Sigmoid colon (tissue), 7 donors: Measurements from ENCODE around the gene ANO2. TPM values are rescaled to one million over a fixed set of nuclear protein-coding genes. Genes with fewer than 3 reads are reported as not detected.

Source experiments
- DNase-seq: peaks from one replicate; pipeline ENCODE4 v3.0.0-alpha.2; 2019
- H3K27ac ChIP-seq, 4 donors: fragments of 200-600 bp; sonication (generic); one replicate each; pipeline ENCODE4 v1.5.1; 2016 to 2019; ENCODE audit warnings: mild to moderate bottlenecking in 1 of 4
- H3K27me3 ChIP-seq, 3 donors: fragments of 200-600 bp; sonication (generic); one replicate each; pipeline ENCODE4 v1.5.1; 2019; ENCODE audit warnings: mild to moderate bottlenecking in 1 of 3
- H3K36me3 ChIP-seq, 4 donors: fragments of 200-600 bp; sonication (generic); one replicate each; pipeline ENCODE4 v1.5.1; 2016 to 2019
- H3K4me1 ChIP-seq, 4 donors: fragments of 200-600 bp; sonication (generic); one replicate each; pipeline ENCODE4 v1.5.1; 2017 to 2019
- H3K4me3 ChIP-seq, 4 donors: fragments of 200-600 bp; sonication (generic); one replicate each; pipeline ENCODE4 v1.5.1; 2017 to 2019; ENCODE audit warnings: mild to moderate bottlenecking in 2 of 4, moderate library complexity in 1 of 4
- H3K9me3 ChIP-seq, 4 donors: fragments of 200-600 bp in 3 of 4; sonication (generic) in 3 of 4; one replicate each; pipeline versions ENCODE4 v1.5.1 to v1.6.1; 2013 to 2019
- CTCF ChIP-seq, 4 experiments: fragments of 450-650 bp in 3 of 4; fragments of 200-600 bp in 1 of 4; IDR thresholded peaks; one replicate each; pipeline ENCODE4 v1.5.1; 2016 to 2019; ENCODE audit warnings: antibody characterized with exemption in 4 of 4, mild to moderate bottlenecking in 3 of 4, moderate library complexity in 2 of 4
- EP300 ChIP-seq, 4 donors: sonication (generic); formaldehyde crosslinking; IDR thresholded peaks; one replicate each; pipeline ENCODE4 v1.6.1; 2017; ENCODE audit warnings: antibody characterized with exemption in 4 of 4
- POLR2A ChIP-seq, 2 donors: fragments of 450-650 bp; IDR thresholded peaks; one replicate each; pipeline ENCODE4 v1.6.1; 2016; ENCODE audit warnings: antibody characterized with exemption in 2 of 2, mild to moderate bottlenecking in 2 of 2, moderate library complexity in 2 of 2
- POLR2AphosphoS5 ChIP-seq, 4 donors: sonication (generic); formaldehyde crosslinking; IDR thresholded peaks; one replicate each; pipeline ENCODE4 v1.6.1; 2017; ENCODE audit warnings: antibody characterized with exemption in 4 of 4
- WGBS, 2 donors: extraction: QIAGEN DNeasy Blood & Tissue Kit; methylation state at CpG; one replicate each; pipeline ENCODE4 v1.1.7; 2013; 5-methylcytosine and 5-hydroxymethylcytosine counted together
- intact Hi-C: fragments of 100-400 bp; cut with DNase I; formaldehyde crosslinking; loops from one replicate; pipeline ENCODE4 v1.15.1; 2023
- polyA plus RNA-seq, 3 donors: library from polyadenylated mRNA; stranded (reverse); fragments of 200-250 nt; gene quantifications; one replicate each; pipeline ENCODE4 v1.2.3, GENCODE V29; 2013
- total RNA-seq, 4 donors: library from RNA; depleted of rRNA; stranded (reverse); fragments of >200 nt; gene quantifications; one replicate each; pipeline ENCODE4 v1.1.0, GENCODE V29; 2016
- donor health status: healthy with polysubstance abuse.
- donor health status: Bipolar disorder and iron deficiency.
- donor health status: healthy.

Gene ANO2
- total and polyA plus RNA-seq, 7 donors = 0.46 to 4.3 (median 1.8) TPM; not detected in 1

GRCh38 chr12:5534426-5535199 is 410.4 kb downstream of the ANO2 start:
- H3K27me3 ChIP-seq = no peaks in the 10 kb centered on the region
- H3K4me3 ChIP-seq = no peak overlapping the region
- intact Hi-C loops = no loop called here
- TF ChIP-seq EP300 (IDR thresholded peaks at IDR 0.05) = no peak
- H3K36me3 ChIP-seq = no peaks in the 10 kb centered on the region
- H3K27ac ChIP-seq = no peak overlapping the region
- H3K9me3 ChIP-seq = no peaks in the 10 kb centered on the region
- H3K4me1 ChIP-seq = no peaks in the 10 kb centered on the region
- DNase-seq = no peak
- 91 to 93% methylated on average over 10 of the region's 10 CpGs for WGBS, 2 donors

GRCh38 chr12:5533368-5533767 is 411.7 kb downstream of the ANO2 start:
- 73 to 81% methylated on average over 3 of the region's 3 CpGs for WGBS, 2 donors
- no peaks in the 10 kb centered on the region for H3K9me3 ChIP-seq

GRCh38 chr12:5525783-5526367 is 419.2 kb downstream of the ANO2 start:
- intact Hi-C loops = no loop called here
- Histone ChIP-seq H3K36me3 (no peaks in the 10 kb centered on the region), H3K27ac (no peak overlapping the region), H3K4me1 (no peaks in the 10 kb centered on the region), H3K4me3 (no peak overlapping the region), H3K27me3 (no peaks in the 10 kb centered on the region), H3K9me3 (no peaks in the 10 kb centered on the region)
- WGBS, 2 donors = 91 to 92% methylated on average over 4 of the region's 4 CpGs
- TF ChIP-seq CTCF (IDR thresholded peaks at IDR 0.05) = no peak
- DNase-seq = no peak

More at GRCh38 chr12:5533368-5533767, 411.7 kb downstream of the ANO2 start:
- intact Hi-C loops = no loop called here
- no peaks in the 10 kb centered on the region for H3K27me3 ChIP-seq
- H3K36me3 ChIP-seq = no peaks in the 10 kb centered on the region
- DNase-seq = no peak
- no peak for TF ChIP-seq CTCF (IDR thresholded peaks at IDR 0.05)
- TF ChIP-seq POLR2AphosphoS5 (IDR thresholded peaks at IDR 0.05) = no peak
- no peak for TF ChIP-seq POLR2A (IDR thresholded peaks at IDR 0.05)
- TF ChIP-seq EP300 (IDR thresholded peaks at IDR 0.05) = no peak
- no peak overlapping the region for H3K27ac ChIP-seq
- no peaks in the 10 kb centered on the region for H3K4me1 ChIP-seq
- H3K4me3 ChIP-seq = no peak overlapping the region

GRCh38 chr12:5524769-5525436 is 420.2 kb downstream of the ANO2 start:
- H3K27me3 ChIP-seq = no peaks in the 10 kb centered on the region
- no peak for TF ChIP-seq CTCF (IDR thresholded peaks at IDR 0.05)
- WGBS, 2 donors = 89 to 94% methylated on average over 15 of the region's 15 CpGs
- no peaks in the 10 kb centered on the region for H3K9me3 ChIP-seq
- intact Hi-C loops = no loop called here
- no peak overlapping the region for H3K4me3 ChIP-seq
- DNase-seq = no peak
- no peaks in the 10 kb centered on the region for H3K4me1 ChIP-seq
- H3K36me3 ChIP-seq = no peaks in the 10 kb centered on the region
- H3K27ac ChIP-seq = no peak overlapping the region

GRCh38 chr12:5524116-5524768 is 420.8 kb downstream of the ANO2 start:
- Histone ChIP-seq H3K36me3 (no peaks in the 10 kb centered on the region), H3K27ac (no peak overlapping the region), H3K4me3 (no peak overlapping the region), H3K9me3 (no peaks in the 10 kb centered on the region), H3K4me1 (no peaks in the 10 kb centered on the region), H3K27me3 (no peaks in the 10 kb centered on the region)
- WGBS, 2 donors = 93 to 94% methylated on average over 12 of the region's 12 CpGs
- intact Hi-C loops = no loop called here
- TF ChIP-seq POLR2AphosphoS5 (IDR thresholded peaks at IDR 0.05) (no peak), CTCF (IDR thresholded peaks at IDR 0.05) (no peak), EP300 (IDR thresholded peaks at IDR 0.05) (no peak), POLR2A (IDR thresholded peaks at IDR 0.05) (no peak)
- DNase-seq = no peak
